ENCODE data around the gene TBP. TPM values are rescaled to one million over a fixed set of nuclear protein-coding genes. Genes with fewer than 3 reads are reported as not detected.

The TBP gene
- total and polyA plus RNA-seq, 2 of the 13 experiments (the other 11 are each of a cell fraction or from before 2014, with no cell fraction given) = 21.7 to 28.1 TPM

- TF ChIP-seq ZBTB44 (CRISPR knock-in tag; IDR thresholded peaks at IDR 0.05) (no peak), MTA3 (CRISPR knock-in tag; IDR thresholded peaks at IDR 0.05) (no peak), SIX4 (CRISPR knock-in tag; IDR thresholded peaks at IDR 0.05) (0 out of 2 replicates have a peak, but pooled peaks have one; percentile 13), EP300 (IDR thresholded peaks at IDR 0.05; ENCODE audit: low read depth in 2 of 2, low read length in 2 of 2) (peak; percentile 17 to 60; a peak in 3 of 4 replicates), EP300 (CRISPR knock-in tag; IDR thresholded peaks at IDR 0.05; ENCODE audit: borderline replicate concordance) (no peak), ZNF317 (CRISPR knock-in tag; IDR thresholded peaks at IDR 0.05) (no peak), HOXA9 (CRISPR knock-in tag; IDR thresholded peaks at IDR 0.05; ENCODE audit: borderline replicate concordance) (no peak), PCBP1 (IDR thresholded peaks at IDR 0.05; ENCODE audit: borderline replicate concordance, low read depth, low read length) (no peak), ZNF282 (IDR thresholded peaks at IDR 0.05; ENCODE audit: partially characterized antibody) (no peak), SALL1 (CRISPR knock-in tag; IDR thresholded peaks at IDR 0.05) (peak; percentile 87), ELF3 (CRISPR knock-in tag; IDR thresholded peaks at IDR 0.05) (peak; percentile 97), SMARCE1 (IDR thresholded peaks at IDR 0.05; ENCODE audit: borderline replicate concordance) (no peak), NCOA1 (CRISPR knock-in tag; IDR thresholded peaks at IDR 0.05) (no peak), MEF2D (CRISPR knock-in tag; IDR thresholded peaks at IDR 0.05) (peak; percentile 51), RARA (CRISPR knock-in tag; IDR thresholded peaks at IDR 0.05) (0 out of 2 replicates have a peak, but pooled peaks have one; percentile 5), ZNF256 (CRISPR knock-in tag; conservative IDR thresholded peaks at IDR 0.05) (peak; percentile 92; the same call in 1 of the 2 replicates), ZC3H4 (CRISPR knock-in tag; IDR thresholded peaks at IDR 0.05; ENCODE audit: borderline replicate concordance) (no peak), ZSCAN12 (CRISPR knock-in tag; IDR thresholded peaks at IDR 0.05) (0 out of 2 replicates have a peak, but pooled peaks have one; percentile 52), NCOA2 (CRISPR knock-in tag; IDR thresholded peaks at IDR 0.05) (no peak)
- TF ChIP-seq, protein P1, sequence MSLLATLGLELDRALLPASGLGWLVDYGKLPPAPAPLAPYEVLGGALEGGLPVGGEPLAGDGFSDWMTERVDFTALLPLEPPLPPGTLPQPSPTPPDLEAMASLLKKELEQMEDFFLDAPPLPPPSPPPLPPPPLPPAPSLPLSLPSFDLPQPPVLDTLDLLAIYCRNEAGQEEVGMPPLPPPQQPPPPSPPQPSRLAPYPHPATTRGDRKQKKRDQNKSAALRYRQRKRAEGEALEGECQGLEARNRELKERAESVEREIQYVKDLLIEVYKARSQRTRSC (CRISPR knock-in tag; IDR thresholded peaks at IDR 0.05; ENCODE audit: low read depth) = no peak
- TF ChIP-seq, protein P2, sequence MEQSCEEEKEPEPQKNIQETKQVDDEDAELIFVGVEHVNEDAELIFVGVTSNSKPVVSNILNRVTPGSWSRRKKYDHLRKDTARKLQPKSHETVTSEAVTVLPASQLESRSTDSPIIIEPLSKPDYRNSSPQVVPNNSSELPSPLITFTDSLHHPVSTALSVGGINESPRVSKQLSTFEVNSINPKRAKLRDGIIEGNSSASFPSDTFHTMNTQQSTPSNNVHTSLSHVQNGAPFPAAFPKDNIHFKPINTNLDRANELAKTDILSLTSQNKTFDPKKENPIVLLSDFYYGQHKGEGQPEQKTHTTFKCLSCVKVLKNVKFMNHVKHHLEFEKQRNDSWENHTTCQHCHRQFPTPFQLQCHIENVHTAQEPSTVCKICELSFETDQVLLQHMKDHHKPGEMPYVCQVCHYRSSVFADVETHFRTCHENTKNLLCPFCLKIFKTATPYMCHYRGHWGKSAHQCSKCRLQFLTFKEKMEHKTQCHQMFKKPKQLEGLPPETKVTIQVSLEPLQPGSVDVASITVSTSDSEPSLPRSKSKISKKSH (CRISPR knock-in tag; IDR thresholded peaks at IDR 0.05; ENCODE audit: borderline replicate concordance) = peak; percentile 31; the same call in 1 of the 2 replicates
- TF ChIP-seq, protein P3, sequence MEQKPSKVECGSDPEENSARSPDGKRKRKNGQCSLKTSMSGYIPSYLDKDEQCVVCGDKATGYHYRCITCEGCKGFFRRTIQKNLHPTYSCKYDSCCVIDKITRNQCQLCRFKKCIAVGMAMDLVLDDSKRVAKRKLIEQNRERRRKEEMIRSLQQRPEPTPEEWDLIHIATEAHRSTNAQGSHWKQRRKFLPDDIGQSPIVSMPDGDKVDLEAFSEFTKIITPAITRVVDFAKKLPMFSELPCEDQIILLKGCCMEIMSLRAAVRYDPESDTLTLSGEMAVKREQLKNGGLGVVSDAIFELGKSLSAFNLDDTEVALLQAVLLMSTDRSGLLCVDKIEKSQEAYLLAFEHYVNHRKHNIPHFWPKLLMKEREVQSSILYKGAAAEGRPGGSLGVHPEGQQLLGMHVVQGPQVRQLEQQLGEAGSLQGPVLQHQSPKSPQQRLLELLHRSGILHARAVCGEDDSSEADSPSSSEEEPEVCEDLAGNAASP (CRISPR knock-in tag; IDR thresholded peaks at IDR 0.05; ENCODE audit: borderline replicate concordance) = peak; percentile 38; the same call in 1 of the 2 replicates
- TF ChIP-seq, protein P4, sequence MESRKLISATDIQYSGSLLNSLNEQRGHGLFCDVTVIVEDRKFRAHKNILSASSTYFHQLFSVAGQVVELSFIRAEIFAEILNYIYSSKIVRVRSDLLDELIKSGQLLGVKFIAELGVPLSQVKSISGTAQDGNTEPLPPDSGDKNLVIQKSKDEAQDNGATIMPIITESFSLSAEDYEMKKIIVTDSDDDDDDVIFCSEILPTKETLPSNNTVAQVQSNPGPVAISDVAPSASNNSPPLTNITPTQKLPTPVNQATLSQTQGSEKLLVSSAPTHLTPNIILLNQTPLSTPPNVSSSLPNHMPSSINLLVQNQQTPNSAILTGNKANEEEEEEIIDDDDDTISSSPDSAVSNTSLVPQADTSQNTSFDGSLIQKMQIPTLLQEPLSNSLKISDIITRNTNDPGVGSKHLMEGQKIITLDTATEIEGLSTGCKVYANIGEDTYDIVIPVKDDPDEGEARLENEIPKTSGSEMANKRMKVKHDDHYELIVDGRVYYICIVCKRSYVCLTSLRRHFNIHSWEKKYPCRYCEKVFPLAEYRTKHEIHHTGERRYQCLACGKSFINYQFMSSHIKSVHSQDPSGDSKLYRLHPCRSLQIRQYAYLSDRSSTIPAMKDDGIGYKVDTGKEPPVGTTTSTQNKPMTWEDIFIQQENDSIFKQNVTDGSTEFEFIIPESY (CRISPR knock-in tag; IDR thresholded peaks at IDR 0.05) = no peak
These were observed 30.2 kb downstream of the TBP start, which contains the start of gene PDCD2 (continued) for GRCh38 chr6:170584181-170584953.

All from HepG2 (cell line).